H9 (cell line): ENCODE measurements around the gene MAPK8IP3. TPM values are rescaled to one million over a fixed set of nuclear protein-coding genes. Genes with fewer than 3 reads are reported as not detected.
A peak's percentile ranks its signal among the peaks of the same experiment; 100 is the strongest.

Experiments
- DNase-seq: peaks from one replicate; pipeline ENCODE4 v3.0.0-alpha.2; 2017
- H2AFZ ChIP-seq: one replicate; pipeline ENCODE4 v1.6.1; 2013; ENCODE audit warnings: mild to moderate bottlenecking, low read length, control low read depth, moderate library complexity
- H2AK5ac ChIP-seq: 2 replicates; pipeline ENCODE4 v1.6.1; 2013; ENCODE audit warnings: low read length, control low read depth, mixed read lengths; ENCODE audit not compliant: insufficient read length
- H2BK120ac ChIP-seq: one replicate; pipeline ENCODE4 v1.6.1; 2013; ENCODE audit warnings: low read depth, mild to moderate bottlenecking, low read length, control low read depth, inconsistent platforms; ENCODE audit not compliant: poor library complexity, severe bottlenecking
- H2BK12ac ChIP-seq: 2 replicates; pipeline ENCODE4 v1.6.1; 2013; ENCODE audit warnings: low read length, control low read depth, mixed read lengths, low read depth; ENCODE audit not compliant: insufficient read length
- H2BK15ac ChIP-seq: 2 replicates; pipeline ENCODE4 v1.6.1; 2013; ENCODE audit warnings: low read depth, low read length, control low read depth
- H2BK20ac ChIP-seq: one replicate; pipeline ENCODE4 v1.6.1; 2013; ENCODE audit warnings: low read depth, mild to moderate bottlenecking, low read length, control low read depth, inconsistent platforms; ENCODE audit not compliant: poor library complexity, severe bottlenecking
- H2BK5ac ChIP-seq: 2 replicates; pipeline ENCODE4 v1.6.1; 2013; ENCODE audit warnings: low read length, control low read depth, mixed read lengths; ENCODE audit not compliant: insufficient read length
- H3K14ac ChIP-seq: 2 replicates; pipeline ENCODE4 v1.6.1; 2013; ENCODE audit warnings: low read length, control low read depth; ENCODE audit not compliant: insufficient read depth
- H3K18ac ChIP-seq: 2 replicates; pipeline ENCODE4 v1.6.1; 2013; ENCODE audit warnings: low read depth, mild to moderate bottlenecking, mixed read lengths, low read length, control low read depth; ENCODE audit not compliant: insufficient read length
- H3K23ac ChIP-seq: 2 replicates; pipeline ENCODE4 v1.6.1; 2013; ENCODE audit warnings: low read length, control low read depth, mixed read lengths, low read depth; ENCODE audit not compliant: insufficient read length
- H3K23me2 ChIP-seq: 2 replicates; pipeline ENCODE4 v1.6.1; 2013; ENCODE audit warnings: low read depth, mild to moderate bottlenecking, mixed read lengths, low read length, control low read depth; ENCODE audit not compliant: insufficient read length, poor library complexity, severe bottlenecking
- H3K27ac ChIP-seq: 2 replicates; pipeline ENCODE4 v1.5.1; 2013; ENCODE audit warnings: low read length, control low read depth, mixed read lengths, low read depth; ENCODE audit not compliant: insufficient read length
- H3K27me3 ChIP-seq: 2 replicates; pipeline ENCODE4 v1.6.1; 2013; ENCODE audit warnings: low read length, control low read depth, inconsistent platforms; ENCODE audit not compliant: insufficient read depth
- H3K4ac ChIP-seq: 2 replicates; pipeline ENCODE4 v1.6.1; 2013; ENCODE audit warnings: low read depth, mild to moderate bottlenecking, control low read depth, inconsistent platforms, low read length, moderate library complexity
- H3K4me1 ChIP-seq: 2 replicates; pipeline ENCODE4 v1.6.1; 2013; ENCODE audit warnings: low read length, control low read depth, inconsistent platforms; ENCODE audit not compliant: insufficient read depth
- H3K4me2 ChIP-seq: 2 replicates; pipeline ENCODE4 v1.6.1; 2013; ENCODE audit warnings: low read length, control low read depth, mixed read lengths; ENCODE audit not compliant: insufficient read length, insufficient read depth
- H3K56ac ChIP-seq: 2 replicates; pipeline ENCODE4 v1.6.1; 2013; ENCODE audit warnings: low read depth, mild to moderate bottlenecking, mixed read lengths, low read length, control low read depth; ENCODE audit not compliant: insufficient read length
- H3K79me1 ChIP-seq: 2 replicates; pipeline ENCODE4 v1.6.1; 2013; ENCODE audit warnings: low read depth, mild to moderate bottlenecking, moderate library complexity, low read length, control low read depth, inconsistent platforms; ENCODE audit not compliant: insufficient read depth, poor library complexity, severe bottlenecking
- H3K79me2 ChIP-seq: 2 replicates; pipeline ENCODE4 v1.6.1; 2013; ENCODE audit warnings: low read length, control low read depth, inconsistent platforms; ENCODE audit not compliant: insufficient read depth
- H3K9ac ChIP-seq: 2 replicates; pipeline ENCODE4 v1.6.1; 2013; ENCODE audit warnings: low read length, control low read depth, mixed read lengths; ENCODE audit not compliant: insufficient read length; ENCODE audit errors: extremely low read depth
- H3K9me3 ChIP-seq: one replicate; pipeline ENCODE4 v1.6.1; 2013; ENCODE audit warnings: low read depth, low read length, inconsistent platforms; ENCODE audit not compliant: control insufficient read depth
- H3T11ph ChIP-seq: one replicate; pipeline ENCODE4 v1.6.1; 2013; ENCODE audit warnings: mild to moderate bottlenecking, low read length, control low read depth, inconsistent platforms
- H4K20me1 ChIP-seq: one replicate; pipeline ENCODE4 v1.6.1; 2013; ENCODE audit not compliant: control insufficient read depth, insufficient read length, insufficient read depth
- H4K5ac ChIP-seq: 2 replicates; pipeline ENCODE4 v1.6.1; 2013; ENCODE audit warnings: low read depth, mild to moderate bottlenecking, mixed read lengths, low read length, control low read depth; ENCODE audit not compliant: insufficient read length
- H4K8ac ChIP-seq: replicated peaks from 2 replicates; pipeline ENCODE4 v1.6.1; 2013; ENCODE audit warnings: low read length, control low read depth, mixed read lengths, low read depth; ENCODE audit not compliant: insufficient read length
- H4K91ac ChIP-seq: 2 replicates; pipeline ENCODE4 v1.6.1; 2013; ENCODE audit warnings: low read depth, mild to moderate bottlenecking, moderate library complexity, mixed read lengths, low read length, control low read depth; ENCODE audit not compliant: insufficient read length
- H3K27ac Mint-ChIP-seq, 3 experiments: 2 replicates in 2 of 3; 3 replicates in 1 of 3; pipeline ENCODE4 v1.8.0; 2020 to 2021; ENCODE audit warnings: mixed read lengths in 3 of 3, mild to moderate bottlenecking in 1 of 3, moderate library complexity in 1 of 3
- H3K27me3 Mint-ChIP-seq: 2 replicates; pipeline ENCODE4 v1.8.0; 2021; ENCODE audit warnings: low read depth, mild to moderate bottlenecking, moderate library complexity, mixed read lengths
- H3K36me3 Mint-ChIP-seq, 3 experiments: 2 replicates in 2 of 3; 3 replicates in 1 of 3; pipeline ENCODE4 v1.8.0; 2020 to 2021; ENCODE audit warnings: low read depth in 3 of 3, mixed read lengths in 3 of 3; ENCODE audit not compliant: insufficient read depth in 1 of 3
- H3K4me1 Mint-ChIP-seq, 2 experiments: 2 replicates each; pipeline ENCODE4 v1.8.0; 2020; ENCODE audit warnings: mixed read lengths in 2 of 2
- H3K4me3 Mint-ChIP-seq, 2 experiments: 2 replicates in 1 of 2; 3 replicates in 1 of 2; pipeline ENCODE4 v1.8.0; 2020 to 2021; ENCODE audit warnings: mild to moderate bottlenecking in 2 of 2, mixed read lengths in 2 of 2, moderate library complexity in 1 of 2
- H3K9me3 Mint-ChIP-seq, 2 experiments: 2 replicates in 1 of 2; 3 replicates in 1 of 2; pipeline ENCODE4 v1.8.0; 2020; ENCODE audit warnings: mild to moderate bottlenecking in 2 of 2, mixed read lengths in 2 of 2, moderate library complexity in 1 of 2
- CTCF ChIP-seq: fragments of 200-600 bp; sonication (generic); conservative IDR thresholded peaks from 3 replicates; pipeline ENCODE4 v1.8.0; 2021; ENCODE audit warnings: antibody characterized with exemption, mild to moderate bottlenecking
- WGBS: extraction: QIAGEN DNeasy Blood & Tissue Kit; methylation state at CpG from one replicate; pipeline ENCODE4 v1.1.7; 2013; ENCODE audit warnings: missing lambda C conversion rate, low lambda C conversion rate, mixed read lengths; ENCODE audit not compliant: insufficient read length; ENCODE audit errors: extremely low coverage; 5-methylcytosine and 5-hydroxymethylcytosine counted together
- total RNA-seq: library from RNA; stranded (reverse); gene quantifications from 2 replicates; pipeline ENCODE4 v1.2.1, GENCODE V29; 2021

MAPK8IP3 gene
- total RNA-seq, 1 experiment from 2014 or later = 51.3 TPM

- H2BK120ac ChIP-seq = no peak overlapping the region
- 0 out of 5 replicates have a peak, but pooled peaks cover 0 to under 1% of the 10 kb centered on the region in 2 experiments for H3K9me3 Mint-ChIP-seq
- H2AK5ac ChIP-seq = no peak overlapping the region
- H3K18ac ChIP-seq = no peak overlapping the region
- no peaks in the 10 kb centered on the region for H3K27me3 ChIP-seq
- no peak overlapping the region for H3K23ac ChIP-seq
- H2BK20ac ChIP-seq = no peak overlapping the region
- H4K5ac ChIP-seq = no peak overlapping the region
- WGBS = no CpG with 5 or more reads among the region's 53 CpGs
- H3K23me2 ChIP-seq = no peaks in the 10 kb centered on the region
- no peak overlapping the region for H2AFZ ChIP-seq
- H4K91ac ChIP-seq = no peak overlapping the region
- H3K27ac Mint-ChIP-seq = no peak overlapping the region
- peaks cover 2% of the 10 kb centered on the region; the same call in 1 of the 2 replicates for H3K79me2 ChIP-seq
- no peaks in the 10 kb centered on the region for H3K27me3 Mint-ChIP-seq
- H3K4me1 ChIP-seq = no peaks in the 10 kb centered on the region
- H3T11ph ChIP-seq = no peak overlapping the region
- H3K56ac ChIP-seq = no peak overlapping the region
- H4K8ac ChIP-seq = no peak overlapping the region
- H3K14ac ChIP-seq = no peak overlapping the region
- H3K36me3 Mint-ChIP-seq = peaks cover 4 to 12% (median 5%) of the 10 kb centered on the region in 3 experiments
- no peak overlapping the region for H2BK12ac ChIP-seq
- no peak overlapping the region for H3K27ac ChIP-seq
- H3K4me2 ChIP-seq = no peak overlapping the region
- no peak overlapping the region for H2BK5ac ChIP-seq
- H3K4me3 Mint-ChIP-seq = no peak overlapping the region
- no peaks in the 10 kb centered on the region for H3K9me3 ChIP-seq
- peak; percentile 31 for DNase-seq
- no peaks in the 10 kb centered on the region for H4K20me1 ChIP-seq
- TF ChIP-seq CTCF = no peak
- no peaks in the 10 kb centered on the region for H3K4me1 Mint-ChIP-seq
- H3K79me1 ChIP-seq = no peaks in the 10 kb centered on the region
- H3K4ac ChIP-seq = no peak overlapping the region
- no peak overlapping the region for H2BK15ac ChIP-seq
- no peak overlapping the region for H3K9ac ChIP-seq
These were observed 85.4 kb downstream of the MAPK8IP3 start for GRCh38 chr16:1791256-1791942.
